WTC11 (cell line): Measurements from ENCODE around the gene NOL4L. TPM values are rescaled to one million over a fixed set of nuclear protein-coding genes. Genes with fewer than 3 reads are reported as not detected.

Experiments
- ATAC-seq: fragments of 200-7000 bp; cut with Tn5 transposase; 2 replicates; pipeline ENCODE4 v1.10.0; 2021; ENCODE audit warnings: mild to moderate bottlenecking, moderate library complexity
- CTCF ChIA-PET: fragments of 300-600 bp; sonication (Branson Sonifier 250); formaldehyde crosslinking; loops from one replicate; lab custom pipeline; 2021; ENCODE audit warnings: antibody characterized with exemption; lab: Charles Lee
- POLR2A ChIA-PET: fragments of 350-600 bp; sonication (Branson Sonifier 250); formaldehyde crosslinking; loops from one replicate; lab custom pipeline; 2021; ENCODE audit warnings: antibody characterized with exemption; lab: Charles Lee
- DNase-seq: peaks from one replicate; pipeline ENCODE4 v3.0.0; 2021; ENCODE audit warnings: low spot score
- H3K27ac Mint-ChIP-seq: 2 replicates; pipeline ENCODE4 v1.8.0; 2021; ENCODE audit warnings: mixed read lengths
- H3K27me3 Mint-ChIP-seq: 2 replicates; pipeline ENCODE4 v1.8.0; 2021; ENCODE audit warnings: low read depth, mild to moderate bottlenecking, moderate library complexity, mixed read lengths
- H3K36me3 Mint-ChIP-seq: 2 replicates; pipeline ENCODE4 v1.8.0; 2021; ENCODE audit warnings: mixed read lengths
- H3K4me1 Mint-ChIP-seq: 2 replicates; pipeline ENCODE4 v1.8.0; 2022; ENCODE audit warnings: mixed read lengths
- H3K4me3 Mint-ChIP-seq: 2 replicates; pipeline ENCODE4 v1.8.0; 2021; ENCODE audit warnings: mild to moderate bottlenecking, moderate library complexity, mixed read lengths
- H3K9me3 Mint-ChIP-seq: 2 replicates; pipeline ENCODE4 v1.8.0; 2021; ENCODE audit warnings: mixed read lengths
- ATF1 ChIP-seq: sonication (generic); formaldehyde crosslinking; IDR thresholded peaks from 2 replicates; pipeline ENCODE4 v1.8.1; 2023; ENCODE audit warnings: mild to moderate bottlenecking, moderate library complexity, missing genetic modification reagents
- CBFB ChIP-seq: sonication (generic); formaldehyde crosslinking; IDR thresholded peaks from 2 replicates; pipeline ENCODE4 v1.8.1; 2022; ENCODE audit warnings: mild to moderate bottlenecking, low read depth, missing genetic modification reagents
- EMX1 ChIP-seq: fragments of 250-450 bp; sonication (Bioruptor Pico); IDR thresholded peaks from 2 replicates; pipeline ENCODE4 v1.8.0; 2021; ENCODE audit warnings: mild to moderate bottlenecking
- FOXJ3 ChIP-seq: sonication (generic); formaldehyde crosslinking; IDR thresholded peaks from 2 replicates; pipeline ENCODE4 v1.9.0; 2021; ENCODE audit warnings: missing genetic modification reagents, mild to moderate bottlenecking, borderline replicate concordance
- GABPB1 ChIP-seq: sonication (generic); formaldehyde crosslinking; IDR thresholded peaks from 2 replicates; pipeline ENCODE4 v1.8.1; 2023; ENCODE audit warnings: mild to moderate bottlenecking, missing genetic modification reagents
- GTF2I ChIP-seq: fragments of 250-450 bp; sonication (Bioruptor Pico); conservative IDR thresholded peaks from 2 replicates; pipeline ENCODE4 v1.4.0; 2021; ENCODE audit warnings: mild to moderate bottlenecking
- HMGA2 ChIP-seq: fragments of 250-450 bp; sonication (Bioruptor Pico); IDR thresholded peaks from 2 replicates; pipeline ENCODE4 v1.4.0; 2021; ENCODE audit warnings: mild to moderate bottlenecking, moderate library complexity
- JAZF1 ChIP-seq: fragments of 250-450 bp; sonication (Bioruptor Pico); IDR thresholded peaks from 2 replicates; pipeline ENCODE4 v1.9.0; 2021; ENCODE audit warnings: moderate library complexity, mild to moderate bottlenecking, inconsistent platforms
- KAT7 ChIP-seq: sonication (generic); formaldehyde crosslinking; IDR thresholded peaks from 2 replicates; pipeline ENCODE4 v1.8.1; 2023; ENCODE audit warnings: missing genetic modification reagents, mild to moderate bottlenecking, borderline replicate concordance
- MYBL2 ChIP-seq: sonication (generic); formaldehyde crosslinking; IDR thresholded peaks from 2 replicates; pipeline ENCODE4 v1.8.1; 2023; ENCODE audit warnings: mild to moderate bottlenecking, moderate library complexity, missing genetic modification reagents
- NR3C1 ChIP-seq: sonication (generic); formaldehyde crosslinking; conservative IDR thresholded peaks from 2 replicates; pipeline ENCODE4 v1.8.1; 2023; ENCODE audit warnings: low read depth, mild to moderate bottlenecking, missing genetic modification reagents
- PRRX2 ChIP-seq: fragments of 250-450 bp; sonication (Bioruptor Pico); IDR thresholded peaks from 2 replicates; pipeline ENCODE4 v1.8.0; 2021; ENCODE audit warnings: mild to moderate bottlenecking
- SMAD4 ChIP-seq: sonication (generic); formaldehyde crosslinking; IDR thresholded peaks from 2 replicates; pipeline ENCODE4 v1.8.0; 2022; ENCODE audit warnings: mild to moderate bottlenecking, missing genetic modification reagents
- TEAD4 ChIP-seq: sonication (generic); formaldehyde crosslinking; IDR thresholded peaks from 2 replicates; pipeline ENCODE4 v1.8.0; 2022; ENCODE audit warnings: mild to moderate bottlenecking, missing genetic modification reagents
- ZNF121 ChIP-seq: sonication (generic); formaldehyde crosslinking; IDR thresholded peaks from 2 replicates; pipeline ENCODE4 v1.8.0; 2023; ENCODE audit warnings: missing genetic modification reagents
- ZNF232 ChIP-seq: sonication (generic); formaldehyde crosslinking; IDR thresholded peaks from 2 replicates; pipeline ENCODE4 v1.8.0; 2022; ENCODE audit warnings: mild to moderate bottlenecking, missing genetic modification reagents
- ZNF263 ChIP-seq: sonication (generic); formaldehyde crosslinking; IDR thresholded peaks from 2 replicates; pipeline ENCODE4 v1.8.1; 2022; ENCODE audit warnings: low read depth, mild to moderate bottlenecking, moderate library complexity, missing genetic modification reagents
- ZNF317 ChIP-seq: sonication (generic); formaldehyde crosslinking; IDR thresholded peaks from 2 replicates; pipeline ENCODE4 v1.8.1; 2023; ENCODE audit warnings: low read depth, mild to moderate bottlenecking, moderate library complexity, missing genetic modification reagents, borderline replicate concordance
- ZNF423 ChIP-seq: fragments of 250-450 bp; sonication (Bioruptor Pico); IDR thresholded peaks from 2 replicates; pipeline ENCODE4 v2.1.2; 2022; ENCODE audit warnings: mild to moderate bottlenecking, moderate library complexity
- total RNA-seq: library from RNA; stranded (reverse); gene quantifications from 3 replicates; pipeline ENCODE4 v1.2.3, GENCODE V29; 2021
- TF ChIP-seq, protein P1 (sequence below): sonication (generic); formaldehyde crosslinking; IDR thresholded peaks from 2 replicates; pipeline ENCODE4 v1.8.0; 2023; ENCODE audit warnings: mild to moderate bottlenecking, missing genetic modification reagents
- TF ChIP-seq, protein P2 (sequence below): sonication (generic); formaldehyde crosslinking; IDR thresholded peaks from 2 replicates; pipeline ENCODE4 v1.8.1; 2022; ENCODE audit warnings: low read depth, mild to moderate bottlenecking, moderate library complexity, missing genetic modification reagents, borderline replicate concordance
- TF ChIP-seq, protein P3 (sequence below): sonication (generic); formaldehyde crosslinking; IDR thresholded peaks from 2 replicates; pipeline ENCODE4 v1.8.1; 2022; ENCODE audit warnings: low read depth, missing genetic modification reagents, borderline replicate concordance

The NOL4L gene
- total RNA-seq, 1 experiment from 2014 or later: 29.0 TPM

DNA sequence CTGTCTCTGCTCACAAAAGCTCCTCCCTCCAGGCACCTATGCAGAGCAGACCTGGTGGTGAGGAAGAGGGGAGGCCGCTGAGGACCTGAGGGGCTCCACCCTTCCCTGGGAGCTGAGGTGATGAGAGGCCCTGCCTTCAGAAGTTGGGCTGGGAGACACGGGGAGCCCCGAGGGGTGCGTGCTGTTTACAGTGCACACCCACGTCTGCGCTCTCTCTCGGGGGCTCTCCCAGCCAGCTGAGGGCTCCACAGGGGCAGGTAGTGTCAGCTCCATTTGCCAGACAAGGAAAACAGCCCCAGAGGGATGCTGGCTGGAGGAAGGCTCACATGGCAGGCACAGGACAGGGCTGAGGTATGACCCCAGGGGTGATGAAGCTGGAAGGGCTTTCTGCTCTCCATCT, 13.5 kb upstream of the NOL4L start:
- ChIA-PET CTCF (interaction anchor here (0.5 to 0.9 kb wide), 2 partner anchors 53 to 77 kb away, joined by 4 read pairs; no protein-coding TSS in a partner anchor), POLR2A (no interaction called here)
- TF ChIP-seq MYBL2 (CRISPR knock-in tag) (no peak), FOXJ3 (CRISPR knock-in tag) (no peak), ATF1 (CRISPR knock-in tag) (no peak), CBFB (no peak), ZNF317 (CRISPR knock-in tag) (no peak), ZNF121 (CRISPR knock-in tag) (no peak), EMX1 (no peak), JAZF1 (CRISPR knock-in tag) (no peak), PRRX2 (no peak), ZNF423 (CRISPR knock-in tag) (no peak), HMGA2 (CRISPR knock-in tag) (no peak), GABPB1 (no peak), NR3C1 (no peak), ZNF232 (CRISPR knock-in tag) (no peak), SMAD4 (CRISPR knock-in tag) (no peak), KAT7 (CRISPR knock-in tag) (no peak), ZNF263 (CRISPR knock-in tag) (no peak)
- TF ChIP-seq, protein P1, sequence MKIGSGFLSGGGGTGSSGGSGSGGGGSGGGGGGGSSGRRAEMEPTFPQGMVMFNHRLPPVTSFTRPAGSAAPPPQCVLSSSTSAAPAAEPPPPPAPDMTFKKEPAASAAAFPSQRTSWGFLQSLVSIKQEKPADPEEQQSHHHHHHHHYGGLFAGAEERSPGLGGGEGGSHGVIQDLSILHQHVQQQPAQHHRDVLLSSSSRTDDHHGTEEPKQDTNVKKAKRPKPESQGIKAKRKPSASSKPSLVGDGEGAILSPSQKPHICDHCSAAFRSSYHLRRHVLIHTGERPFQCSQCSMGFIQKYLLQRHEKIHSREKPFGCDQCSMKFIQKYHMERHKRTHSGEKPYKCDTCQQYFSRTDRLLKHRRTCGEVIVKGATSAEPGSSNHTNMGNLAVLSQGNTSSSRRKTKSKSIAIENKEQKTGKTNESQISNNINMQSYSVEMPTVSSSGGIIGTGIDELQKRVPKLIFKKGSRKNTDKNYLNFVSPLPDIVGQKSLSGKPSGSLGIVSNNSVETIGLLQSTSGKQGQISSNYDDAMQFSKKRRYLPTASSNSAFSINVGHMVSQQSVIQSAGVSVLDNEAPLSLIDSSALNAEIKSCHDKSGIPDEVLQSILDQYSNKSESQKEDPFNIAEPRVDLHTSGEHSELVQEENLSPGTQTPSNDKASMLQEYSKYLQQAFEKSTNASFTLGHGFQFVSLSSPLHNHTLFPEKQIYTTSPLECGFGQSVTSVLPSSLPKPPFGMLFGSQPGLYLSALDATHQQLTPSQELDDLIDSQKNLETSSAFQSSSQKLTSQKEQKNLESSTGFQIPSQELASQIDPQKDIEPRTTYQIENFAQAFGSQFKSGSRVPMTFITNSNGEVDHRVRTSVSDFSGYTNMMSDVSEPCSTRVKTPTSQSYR: no peak
- TF ChIP-seq, protein P2, sequence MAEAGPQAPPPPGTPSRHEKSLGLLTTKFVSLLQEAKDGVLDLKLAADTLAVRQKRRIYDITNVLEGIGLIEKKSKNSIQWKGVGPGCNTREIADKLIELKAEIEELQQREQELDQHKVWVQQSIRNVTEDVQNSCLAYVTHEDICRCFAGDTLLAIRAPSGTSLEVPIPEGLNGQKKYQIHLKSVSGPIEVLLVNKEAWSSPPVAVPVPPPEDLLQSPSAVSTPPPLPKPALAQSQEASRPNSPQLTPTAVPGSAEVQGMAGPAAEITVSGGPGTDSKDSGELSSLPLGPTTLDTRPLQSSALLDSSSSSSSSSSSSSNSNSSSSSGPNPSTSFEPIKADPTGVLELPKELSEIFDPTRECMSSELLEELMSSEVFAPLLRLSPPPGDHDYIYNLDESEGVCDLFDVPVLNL (CRISPR knock-in tag): no peak
- TF ChIP-seq, protein P3, sequence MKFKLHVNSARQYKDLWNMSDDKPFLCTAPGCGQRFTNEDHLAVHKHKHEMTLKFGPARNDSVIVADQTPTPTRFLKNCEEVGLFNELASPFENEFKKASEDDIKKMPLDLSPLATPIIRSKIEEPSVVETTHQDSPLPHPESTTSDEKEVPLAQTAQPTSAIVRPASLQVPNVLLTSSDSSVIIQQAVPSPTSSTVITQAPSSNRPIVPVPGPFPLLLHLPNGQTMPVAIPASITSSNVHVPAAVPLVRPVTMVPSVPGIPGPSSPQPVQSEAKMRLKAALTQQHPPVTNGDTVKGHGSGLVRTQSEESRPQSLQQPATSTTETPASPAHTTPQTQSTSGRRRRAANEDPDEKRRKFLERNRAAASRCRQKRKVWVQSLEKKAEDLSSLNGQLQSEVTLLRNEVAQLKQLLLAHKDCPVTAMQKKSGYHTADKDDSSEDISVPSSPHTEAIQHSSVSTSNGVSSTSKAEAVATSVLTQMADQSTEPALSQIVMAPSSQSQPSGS (CRISPR knock-in tag): no peak
- Mint-ChIP-seq H3K9me3 (no peaks in the 10 kb centered on the region), H3K27ac (no peak overlapping the region), H3K27me3 (no peaks in the 10 kb centered on the region; the same call in 1 of the 2 replicates), H3K4me1 (no peaks in the 10 kb centered on the region), H3K4me3 (no peak overlapping the region), H3K36me3 (no peaks in the 10 kb centered on the region)
- no peak for DNase-seq
- peak; percentile 34 for ATAC-seq

DNA sequence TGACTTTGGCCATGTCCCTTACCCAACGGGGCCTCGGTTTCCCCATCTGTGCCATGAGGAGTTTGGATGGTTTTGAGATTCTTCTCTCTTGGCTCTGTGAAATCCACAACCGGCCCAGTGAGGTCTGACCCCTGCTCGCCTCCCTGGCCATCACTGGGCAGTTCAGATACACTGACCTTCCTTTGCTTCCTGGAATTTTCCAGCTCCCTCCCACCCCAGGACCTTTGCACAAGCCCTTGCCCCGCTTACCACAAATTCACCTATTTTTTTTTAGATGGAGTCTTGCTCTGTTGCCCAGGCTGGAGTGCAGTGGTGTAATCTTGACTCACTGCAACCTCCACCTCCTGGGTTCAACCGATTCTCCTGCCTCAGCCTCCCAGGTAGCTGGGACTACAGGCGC, 12.6 kb upstream of the NOL4L start:
- H3K4me3 Mint-ChIP-seq: no peak overlapping the region
- H3K36me3 Mint-ChIP-seq: no peaks in the 10 kb centered on the region
- H3K9me3 Mint-ChIP-seq: no peaks in the 10 kb centered on the region
- POLR2A ChIA-PET: no interaction called here
- H3K4me1 Mint-ChIP-seq: no peaks in the 10 kb centered on the region
- no peak for ATAC-seq
- no peaks in the 10 kb centered on the region; the same call in 1 of the 2 replicates for H3K27me3 Mint-ChIP-seq
- TF ChIP-seq GTF2I (CRISPR knock-in tag): 0 out of 2 replicates have a peak, but pooled peaks have one; percentile 47
- no peak for TF ChIP-seq TEAD4 (CRISPR knock-in tag)
- TF ChIP-seq, all 79 proteins: peak for 1
- CTCF ChIA-PET: interaction anchor here (0.9 kb wide), 1 partner anchor 76 kb away, joined by 4 read pairs; no protein-coding TSS in a partner anchor
- H3K27ac Mint-ChIP-seq: no peak overlapping the region
- no peak for DNase-seq
